NCI-H1048 (cell line): Measurements from ENCODE around the gene RBM3.

ENCODE experiments used
- DNase-seq: peaks from one replicate; lab custom pipeline; 2025; lab: John Stamatoyannopoulos, UW

The RBM3 gene

GRCh38 chrX:48578661-48579128, 4.4 kb downstream of the RBM3 start:
- no peak for DNase-seq

DNA sequence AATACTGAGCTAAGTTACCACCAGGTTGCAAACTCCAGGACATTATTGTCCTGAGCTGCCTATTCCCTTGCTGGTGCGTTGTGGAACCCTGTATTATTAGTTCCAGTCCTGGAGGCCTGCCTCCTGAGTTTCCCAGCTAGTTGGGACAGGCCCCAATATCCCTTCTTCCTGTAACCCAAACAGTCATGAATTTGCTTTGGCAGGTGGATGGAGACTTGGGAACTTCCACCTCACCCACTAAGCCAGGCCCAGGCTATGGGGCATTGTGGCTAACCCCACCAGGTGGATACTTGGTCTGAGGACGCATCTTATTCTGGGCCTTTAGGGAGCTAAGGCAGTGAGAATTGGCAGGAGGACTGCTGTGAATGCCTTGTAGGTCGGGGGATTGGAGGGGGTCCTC, 5.0 kb downstream of the RBM3 start:
- DNase-seq, result no peak

DNA sequence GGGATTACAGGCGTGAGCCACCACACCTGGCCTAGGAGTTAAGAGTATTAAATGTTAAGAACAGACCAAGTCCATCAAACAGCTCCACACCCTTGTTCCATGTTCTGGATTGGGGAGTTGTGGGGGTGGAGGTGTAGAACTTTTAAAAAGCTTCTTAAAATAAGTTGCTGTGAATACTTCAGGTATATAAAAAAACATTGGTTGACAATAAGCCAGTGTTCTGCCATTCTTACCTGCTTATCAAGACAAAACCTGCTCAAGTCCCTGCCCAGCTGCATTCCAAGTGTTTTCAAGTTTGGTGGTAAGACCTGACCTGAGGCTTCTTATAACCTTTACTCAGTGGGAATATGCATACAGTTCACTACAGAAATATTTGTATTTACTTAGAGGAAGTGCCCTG, 6.4 kb downstream of the RBM3 start:
- no peak for DNase-seq

GRCh38 chrX:48584698-48585097, 10.4 kb downstream of the RBM3 start:
- no peak for DNase-seq

- DNase-seq, result no peak
Measured at GRCh38 chrX:48589482-48590162, 15.3 kb downstream of the RBM3 start.

- no peak for DNase-seq
Measured at GRCh38 chrX:48590203-48591103, 16.2 kb downstream of the RBM3 start.

- no peak for DNase-seq
Measured at GRCh38 chrX:48591255-48591791, 17.0 kb downstream of the RBM3 start.

- no peak for DNase-seq
Measured at GRCh38 chrX:48592971-48593370, 18.7 kb downstream of the RBM3 start.

DNA sequence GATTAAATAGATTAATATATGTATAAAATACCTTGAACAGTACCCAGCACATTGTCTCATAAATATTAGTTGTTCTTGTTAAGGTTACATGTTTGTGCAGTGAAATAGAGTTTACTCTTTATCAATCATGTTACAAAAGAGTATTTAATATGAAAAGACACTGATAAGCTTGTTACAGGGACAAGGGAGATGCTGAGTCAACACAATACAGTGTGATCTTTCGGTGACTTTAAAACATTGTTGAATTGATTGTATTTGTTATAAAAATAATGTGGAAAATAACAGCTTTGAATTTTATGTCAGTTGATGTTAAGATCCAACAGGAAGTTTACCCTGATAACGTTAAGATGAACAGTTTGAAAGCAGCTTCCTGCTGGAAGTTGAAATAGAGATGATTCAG, 21.6 kb downstream of the RBM3 start:
- no peak for DNase-seq

- peak; percentile 72 for DNase-seq
Measured at GRCh38 chrX:48597353-48598264, 23.3 kb downstream of the RBM3 start, which contains the start of gene WDR13. Gene WDR13 (plus strand): TSS chrX:48597492. CDS start chrX:48597997, 505 bp downstream.

DNA sequence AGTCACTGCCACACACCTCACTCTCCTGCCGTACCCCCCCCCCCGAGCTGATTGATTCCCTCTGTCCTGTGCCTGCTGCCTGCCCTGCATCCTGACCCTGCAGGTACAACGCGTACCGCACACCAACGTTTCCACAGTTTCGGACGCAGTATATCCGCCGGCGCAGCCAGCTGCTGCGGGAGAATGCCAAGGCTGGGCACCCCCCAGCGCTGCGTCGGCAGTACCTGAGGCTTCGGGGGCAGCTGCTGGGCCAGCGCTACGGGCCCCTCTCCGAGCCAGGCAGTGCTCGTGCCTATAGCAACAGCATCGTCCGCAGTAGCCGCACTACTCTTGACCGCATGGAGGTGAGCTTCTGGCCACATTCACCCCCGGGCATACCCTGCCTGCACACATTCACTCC, 24.3 kb downstream of the RBM3 start:
- DNase-seq, result no peak

- no peak for DNase-seq
Measured at GRCh38 chrX:48599341-48599740, 25.1 kb downstream of the RBM3 start.

DNA sequence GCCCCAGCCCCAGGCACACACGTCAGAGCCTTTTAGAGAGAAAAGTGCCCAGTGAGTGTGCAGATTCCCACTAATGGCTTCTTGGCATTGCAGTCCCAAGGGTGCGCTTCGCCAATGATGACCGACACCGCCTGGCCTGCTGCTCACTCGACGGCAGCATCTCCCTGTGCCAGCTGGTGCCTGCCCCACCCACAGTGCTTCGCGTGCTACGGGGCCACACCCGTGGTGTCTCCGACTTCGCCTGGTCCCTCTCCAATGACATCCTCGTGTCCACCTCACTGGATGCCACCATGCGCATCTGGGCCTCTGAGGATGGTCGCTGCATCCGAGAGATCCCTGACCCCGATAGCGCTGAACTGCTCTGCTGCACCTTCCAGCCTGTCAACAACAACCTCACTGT, 25.9 kb downstream of the RBM3 start:
- DNase-seq, result no peak

DNA sequence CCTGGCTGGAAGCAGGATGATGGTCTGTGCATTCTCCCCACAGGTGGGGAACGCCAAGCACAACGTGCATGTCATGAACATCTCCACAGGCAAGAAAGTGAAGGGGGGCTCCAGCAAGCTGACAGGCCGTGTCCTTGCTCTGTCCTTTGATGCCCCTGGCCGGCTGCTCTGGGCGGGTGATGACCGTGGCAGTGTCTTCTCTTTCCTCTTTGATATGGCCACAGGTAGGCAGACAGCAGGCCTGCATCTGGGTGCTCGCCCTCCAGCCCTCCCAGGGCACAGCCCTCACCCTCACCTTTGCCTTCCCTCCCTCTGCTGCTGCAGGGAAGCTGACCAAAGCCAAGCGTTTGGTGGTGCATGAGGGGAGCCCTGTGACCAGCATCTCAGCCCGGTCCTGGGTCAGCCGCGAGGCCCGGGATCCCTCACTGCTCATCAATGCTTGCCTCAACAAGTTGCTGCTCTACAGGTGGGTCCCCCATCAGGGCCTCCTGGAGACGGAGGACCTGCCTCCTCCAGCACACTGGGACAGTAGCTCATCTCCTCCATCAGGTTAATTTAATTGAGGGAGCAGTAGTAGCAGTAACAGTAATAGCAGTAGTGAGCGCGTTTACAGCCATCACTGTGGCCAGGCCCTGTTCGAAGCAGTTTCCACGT, 27.6 kb downstream of the RBM3 start:
- DNase-seq, result no peak

DNA sequence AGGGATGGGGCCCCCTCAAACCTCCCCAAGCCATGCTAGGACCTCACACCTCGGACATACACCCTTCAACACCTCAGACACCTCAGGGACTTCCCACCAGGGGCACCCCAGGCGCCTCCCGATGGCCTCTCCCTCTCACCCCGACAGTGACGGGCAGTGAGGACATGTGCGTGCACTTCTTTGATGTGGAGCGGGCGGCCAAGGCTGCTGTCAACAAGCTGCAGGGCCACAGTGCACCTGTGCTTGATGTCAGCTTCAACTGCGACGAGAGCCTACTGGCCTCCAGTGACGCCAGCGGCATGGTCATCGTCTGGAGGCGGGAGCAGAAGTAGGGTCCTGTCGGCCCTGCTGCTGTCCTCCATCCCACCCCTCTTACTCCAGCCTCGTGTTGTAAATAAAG, 30.4 kb downstream of the RBM3 start:
- DNase-seq, result no peak

DNA sequence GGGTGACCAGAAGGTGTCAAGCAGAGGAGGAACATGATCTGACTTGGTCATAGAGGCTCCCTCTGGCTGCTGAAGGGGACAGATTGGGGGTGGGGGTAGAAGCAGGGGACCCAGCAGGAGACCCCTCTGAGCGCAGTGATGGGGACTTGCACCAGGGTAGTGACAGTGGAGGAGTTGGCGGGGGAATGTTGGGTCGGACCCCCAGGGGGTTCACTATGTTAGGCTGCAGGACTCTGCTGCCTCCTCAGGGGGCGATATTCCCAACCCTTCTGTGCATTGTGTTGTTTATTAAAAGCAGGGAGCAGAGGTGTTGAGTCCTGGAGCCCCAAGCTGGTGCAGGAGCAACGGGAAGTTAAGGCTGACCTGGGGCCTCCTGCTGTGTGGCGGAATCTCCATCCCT, 31.8 kb downstream of the RBM3 start:
- DNase-seq, result no peak

- no peak for DNase-seq
Measured at GRCh38 chrX:48611703-48612102, 37.4 kb downstream of the RBM3 start.

DNA sequence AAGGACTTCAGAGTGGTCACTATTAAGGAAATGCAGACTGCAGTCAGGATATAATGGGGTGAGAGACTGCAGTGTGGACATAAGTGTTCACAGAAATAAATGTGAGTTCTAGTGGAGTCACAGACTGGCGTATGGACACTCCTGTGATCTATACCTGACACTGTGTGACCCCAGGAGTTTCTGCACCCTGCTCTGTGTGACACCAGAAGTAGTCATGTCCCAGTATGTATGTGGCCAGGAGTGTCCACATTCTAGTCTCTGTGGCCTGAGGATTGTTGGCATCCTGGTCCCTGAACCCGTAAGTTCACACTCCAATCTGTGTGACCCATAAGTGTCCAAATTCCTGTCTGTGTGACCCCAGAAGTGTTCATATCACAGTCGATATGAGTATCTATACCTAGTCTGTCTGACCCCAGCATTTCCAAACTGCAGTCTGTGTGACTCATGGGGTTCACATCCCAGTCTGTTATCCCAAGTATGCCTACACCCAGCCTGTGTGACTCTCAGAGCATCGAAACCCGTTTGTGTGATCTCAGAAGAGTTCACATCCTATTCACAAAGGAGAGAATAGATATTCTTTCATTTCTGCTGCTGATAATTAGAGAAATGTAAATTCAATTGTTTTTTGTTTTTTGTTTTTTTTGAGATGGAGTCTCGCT, 39.3 kb downstream of the RBM3 start:
- no peak for DNase-seq

GRCh38 chrX:48616576-48616975, 42.3 kb downstream of the RBM3 start:
- DNase-seq, result no peak

DNA sequence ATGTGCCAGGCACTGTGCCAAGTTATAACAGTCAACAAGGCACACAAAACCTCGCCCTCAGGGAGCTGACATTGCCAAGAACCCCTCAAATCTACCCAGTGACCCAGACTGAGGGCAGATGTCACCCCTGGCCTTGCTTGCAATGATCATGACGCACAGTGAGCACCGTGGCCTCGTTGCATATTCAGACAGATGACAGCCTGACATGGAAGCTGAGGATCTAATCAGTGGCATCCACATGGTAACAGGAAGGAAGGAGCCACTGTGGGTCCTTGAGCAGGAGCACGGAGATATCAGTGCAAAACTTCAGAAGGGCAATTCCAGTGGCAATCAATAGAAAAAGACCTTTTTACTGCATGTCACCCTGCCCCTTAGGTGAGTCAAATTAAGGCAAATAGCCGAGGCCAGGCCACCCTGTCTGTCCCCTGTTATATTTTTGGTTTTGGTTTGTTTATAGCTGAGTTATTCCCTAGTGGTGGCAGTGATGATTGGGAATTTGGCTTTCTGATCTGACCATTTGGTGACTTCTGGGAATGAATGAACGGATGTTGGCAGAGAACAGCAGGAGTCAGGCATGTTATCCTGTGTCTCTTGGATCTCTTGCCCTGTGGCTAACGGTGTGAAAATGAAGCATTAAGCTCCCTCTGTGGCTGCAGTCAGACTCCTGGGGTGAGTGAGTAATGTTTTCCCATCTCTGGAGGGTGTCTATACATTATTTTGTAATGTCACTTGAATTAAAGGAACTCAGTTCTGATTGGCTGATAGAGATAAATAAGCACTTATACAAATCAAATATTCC, 43.5 kb downstream of the RBM3 start:
- DNase-seq, result no peak
